ENCODE data around the gene LIPC.

- no peak for TF ChIP-seq JUNB (CRISPR knock-in tag; conservative IDR thresholded peaks at IDR 0.05)
- TF ChIP-seq E2F6 (IDR thresholded peaks at IDR 0.05; ENCODE audit: borderline replicate concordance in 1 of 2, extremely low read depth in 1 of 2, insufficient read depth in 1 of 2, insufficient read length in 1 of 2, low read depth in 1 of 2, low read length in 1 of 2, poor library complexity in 1 of 2, severe bottlenecking in 1 of 2): no peak
- TF ChIP-seq NFXL1 (CRISPR knock-in tag; IDR thresholded peaks at IDR 0.05): no peak
- TF ChIP-seq NR2C2 (CRISPR knock-in tag; IDR thresholded peaks at IDR 0.05): no peak
- no peak for TF ChIP-seq NR2C2 (tag; IDR thresholded peaks at IDR 0.05)
- TF ChIP-seq ZBTB33 (CRISPR knock-in tag; IDR thresholded peaks at IDR 0.05): no peak
- TF ChIP-seq HLTF (IDR thresholded peaks at IDR 0.05): no peak
- no peak for TF ChIP-seq ELF4 (CRISPR knock-in tag; IDR thresholded peaks at IDR 0.05)
- no peak for TF ChIP-seq TFE3 (CRISPR knock-in tag; IDR thresholded peaks at IDR 0.05)
- TF ChIP-seq SIX5 (IDR thresholded peaks at IDR 0.05; ENCODE audit: borderline replicate concordance in 1 of 2, insufficient read depth in 1 of 2, low read depth in 1 of 2, low read length in 2 of 2): no peak
- TF ChIP-seq ZNF174 (CRISPR knock-in tag; IDR thresholded peaks at IDR 0.05): no peak
Measured at GRCh38 chr15:58606577-58607080, 174.8 kb downstream of the LIPC start.
